Activated naive CD4-positive, alpha-beta T cell treated with Interleukin-2 at 50 U/mL for 16 hours (primary cell): ENCODE results near the gene KLHL11.
"Not testable (repeated sequence)": the region's sequence is repeated elsewhere in the genome, so short reads cannot be mapped to it uniquely, and the experiment has no call there.

ENCODE experiments used
- DNase-seq: peaks from one replicate; pipeline ENCODE4 v3.0.0-alpha.2; 2020

Gene KLHL11

GRCh38 chr17:41888332-41888965 lies 23.2 kb upstream of the KLHL11 start:
- no peak for DNase-seq

- no peak for DNase-seq
These were observed 20.5 kb upstream of the KLHL11 start for GRCh38 chr17:41885733-41886132.

GRCh38 chr17:41882756-41883155 lies 17.5 kb upstream of the KLHL11 start:
- DNase-seq: no peak

- no peak for DNase-seq
These were observed 14.9 kb upstream of the KLHL11 start for GRCh38 chr17:41880130-41880529.

- DNase-seq: not testable (repeated sequence)
These were observed 9.1 kb upstream of the KLHL11 start for GRCh38 chr17:41874293-41874670.

- no peak for DNase-seq
These were observed 8.5 kb upstream of the KLHL11 start for GRCh38 chr17:41873559-41874292.

- DNase-seq: no peak
These were observed 6.6 kb upstream of the KLHL11 start for GRCh38 chr17:41871789-41872188.

- no peak for DNase-seq
These were observed 5.4 kb upstream of the KLHL11 start for GRCh38 chr17:41870627-41871026.

GRCh38 chr17:41870097-41870496 lies 4.9 kb upstream of the KLHL11 start:
- no peak for DNase-seq

- DNase-seq: no peak
These were observed 4.2 kb upstream of the KLHL11 start for GRCh38 chr17:41869426-41869825.

GRCh38 chr17:41868568-41868967 lies 3.3 kb upstream of the KLHL11 start:
- DNase-seq: no peak

- DNase-seq: no peak
These were observed 322 bp upstream of the KLHL11 start for GRCh38 chr17:41865596-41865893.

GRCh38 chr17:41864498-41864835 lies 756 bp downstream of the KLHL11 start:
- no peak for DNase-seq

- peak; percentile 40 for DNase-seq
These were observed 2.0 kb downstream of the KLHL11 start for GRCh38 chr17:41863074-41863848.

GRCh38 chr17:41860254-41860931 lies 4.8 kb downstream of the KLHL11 start:
- no peak for DNase-seq

- not testable (repeated sequence) for DNase-seq
These were observed 13.8 kb downstream of the KLHL11 start for GRCh38 chr17:41851382-41851781.

GRCh38 chr17:41849251-41849990 lies 15.8 kb downstream of the KLHL11 start:
- DNase-seq: no peak

- DNase-seq: no peak
These were observed 16.4 kb downstream of the KLHL11 start for GRCh38 chr17:41848788-41849187.

- DNase-seq: no peak
These were observed 20.3 kb downstream of the KLHL11 start for GRCh38 chr17:41844971-41845370.

GRCh38 chr17:41840781-41841180 lies 24.4 kb downstream of the KLHL11 start:
- DNase-seq: not testable (repeated sequence)

- DNase-seq: not testable (repeated sequence)
These were observed 25.8 kb downstream of the KLHL11 start for GRCh38 chr17:41839448-41839847.

GRCh38 chr17:41837761-41838538 lies 27.3 kb downstream of the KLHL11 start, which contains the start of gene KLHL10:
TSS of gene KLHL10 (plus strand) at chr17:41837825. CDS start at chr17:41837933, 108 bp downstream.
- DNase-seq: no peak
